Measurements from ENCODE around the gene RASSF5. TPM values are rescaled to one million over a fixed set of nuclear protein-coding genes. Genes with fewer than 3 reads are reported as not detected.
"Not testable (repeated sequence)": the region's sequence is repeated elsewhere in the genome, so short reads cannot be mapped to it uniquely, and the experiment has no call there.

RASSF5 gene
- total RNA-seq, 2 experiments from 2014 or later: 215 to 218 TPM

GRCh38 chr1:206612129-206612876, 105.0 kb downstream of the RASSF5 start, which contains the start of gene EIF2D:
EIF2D (minus strand) TSS chr1:206612465; CDS start chr1:206612342, 123 bp downstream.
- TF ChIP-seq CTCF (IDR thresholded peaks at IDR 0.05): peak; percentile 89

DNA sequence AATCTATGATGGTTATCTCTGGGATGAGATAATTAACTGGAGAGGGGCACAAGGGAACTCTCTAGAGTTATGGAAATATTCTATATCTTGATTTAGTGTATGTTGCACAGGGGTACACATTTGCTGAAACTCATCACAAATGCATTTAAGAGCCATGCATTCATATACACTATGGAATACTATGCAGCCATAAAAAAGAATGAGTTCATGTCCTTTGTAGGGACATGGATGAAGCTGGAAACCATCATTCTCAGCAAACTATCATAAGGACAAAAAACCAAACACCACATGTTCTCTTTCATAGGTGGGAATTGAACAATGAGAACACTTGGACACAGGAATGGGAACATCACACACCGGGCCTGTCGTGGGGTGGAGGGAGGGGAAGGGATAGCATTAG, 119.1 kb downstream of the RASSF5 start:
- H3K36me3 Mint-ChIP-seq (ENCODE audit: low read depth); POLR2A ChIA-PET; H3K9me3 Mint-ChIP-seq; H3K4me1 Mint-ChIP-seq (ENCODE audit: low read depth); H3K27me3 Mint-ChIP-seq; intact Hi-C loops (cut with micrococcal nuclease); H3K27ac Mint-ChIP-seq; ATAC-seq; DNase-seq; H3K4me3 Mint-ChIP-seq: not testable (repeated sequence)
- CTCF ChIA-PET: interaction anchor here (1.2 to 7.2 kb wide), 4 partner anchors 9 to 184 kb away, joined by 3 to 193 read pairs (median 10); partner anchors contain the start of genes DYRK3 and EIF2D

More at GRCh38 chr1:206612129-206612876, 105.0 kb downstream of the RASSF5 start, which contains the start of gene EIF2D:
- H3K9me3 Mint-ChIP-seq: no peaks in the 10 kb centered on the region
- POLR2A ChIA-PET: interaction anchor here (0.6 to 2.4 kb wide), 11 partner anchors 8 to 54 kb away, joined by 3 to 12 read pairs (median 3); no protein-coding TSS in a partner anchor
- intact Hi-C loops (cut with micrococcal nuclease): no loop called here
- CTCF ChIA-PET: interaction anchor here (0.7 to 7.1 kb wide), 29 partner anchors 9 to 162 kb away, joined by 3 to 66 read pairs (median 5); partner anchors contain the start of genes DYRK3 and RASSF5
- H3K27me3 Mint-ChIP-seq: no peaks in the 10 kb centered on the region
- H3K4me1 Mint-ChIP-seq (ENCODE audit: low read depth): peaks cover 39% of the 10 kb centered on the region
- peak; percentile 96 for ATAC-seq
- peaks cover 37% of the 10 kb centered on the region for H3K36me3 Mint-ChIP-seq (ENCODE audit: low read depth)
- DNase-seq: peak; percentile 95
- H3K4me3 Mint-ChIP-seq: peak within 1 kb of the TSS; percentile 91
- peak within 1 kb of the TSS; percentile 92 for H3K27ac Mint-ChIP-seq

DNA sequence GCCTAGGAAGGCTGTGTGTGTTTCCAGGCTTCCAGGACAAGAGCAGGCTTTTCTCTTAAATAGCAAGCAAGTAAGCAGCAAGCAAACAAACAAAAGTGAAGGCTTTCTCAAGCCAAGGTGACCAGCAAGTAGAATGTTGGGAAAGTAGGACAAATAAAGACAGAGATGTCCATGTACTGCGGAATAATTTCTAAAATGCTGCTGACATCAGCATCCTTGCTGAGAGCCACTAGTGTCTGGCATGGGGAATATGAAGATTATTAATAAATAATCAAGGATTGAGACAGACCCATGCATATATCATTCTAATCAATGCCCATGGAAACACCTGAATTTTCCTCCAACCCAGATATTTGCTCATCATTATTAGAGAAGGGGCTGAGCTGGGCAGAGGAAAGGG, 121.6 kb downstream of the RASSF5 start:
- Mint-ChIP-seq H3K36me3 (ENCODE audit: low read depth) (no peaks in the 10 kb centered on the region), H3K27me3 (peaks cover 24% of the 10 kb centered on the region), H3K9me3 (no peaks in the 10 kb centered on the region), H3K4me1 (ENCODE audit: low read depth) (no peaks in the 10 kb centered on the region), H3K27ac (no peak overlapping the region), H3K4me3 (no peak overlapping the region)
- no peak for DNase-seq
- intact Hi-C loops (cut with micrococcal nuclease): no loop called here
- POLR2A ChIA-PET: no interaction called here
- no peak for TF ChIP-seq CTCF (IDR thresholded peaks at IDR 0.05)
- ATAC-seq: no peak
- CTCF ChIA-PET: interaction anchor here (1.1 to 7.2 kb wide), 9 partner anchors 8 to 354 kb away, joined by 3 to 193 read pairs (median 7); partner anchors contain the start of gene EIF2D

- peaks cover 13% of the 10 kb centered on the region for H3K4me1 Mint-ChIP-seq (ENCODE audit: low read depth)
- intact Hi-C loops (cut with micrococcal nuclease): no loop called here
- ChIA-PET CTCF (interaction anchor here (0.7 to 7.2 kb wide), 42 partner anchors 9 to 351 kb away, joined by 3 to 193 read pairs (median 4); partner anchors contain the start of genes EIF2D and RASSF5), POLR2A (interaction anchor here (1.3 kb wide), 1 partner anchor 32 kb away, joined by 3 read pairs; no protein-coding TSS in a partner anchor)
- no peak overlapping the region for H3K4me3 Mint-ChIP-seq
- DNase-seq: peak; percentile 67
- H3K27ac Mint-ChIP-seq: no peak overlapping the region
- ATAC-seq: no peak
- no peaks in the 10 kb centered on the region for H3K9me3 Mint-ChIP-seq
- H3K27me3 Mint-ChIP-seq: peaks cover 25% of the 10 kb centered on the region
- no peaks in the 10 kb centered on the region for H3K36me3 Mint-ChIP-seq (ENCODE audit: low read depth)
- peak; percentile 60 for TF ChIP-seq CTCF (IDR thresholded peaks at IDR 0.05)
Measured at GRCh38 chr1:206631085-206631509, 123.8 kb downstream of the RASSF5 start.

DNA sequence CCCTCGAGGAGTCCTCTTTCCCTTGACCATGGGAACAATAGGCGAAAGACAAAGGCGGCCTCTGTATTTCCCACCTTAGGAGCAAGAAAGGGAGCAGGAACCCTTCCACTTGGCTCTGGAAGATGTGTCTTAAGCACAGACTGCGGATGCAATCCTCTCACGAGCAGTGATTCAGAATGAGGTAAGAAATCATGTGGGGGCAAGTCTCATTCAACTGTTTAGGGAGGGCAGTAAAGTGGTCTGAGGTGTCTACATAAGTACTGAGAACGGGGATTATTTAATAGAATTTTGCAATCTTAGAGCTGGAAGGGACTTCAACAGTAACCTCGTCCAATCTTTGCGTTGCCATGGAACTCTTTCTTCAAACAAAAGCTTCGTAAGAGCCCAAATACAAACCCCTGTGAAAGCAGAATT, 126.4 kb downstream of the RASSF5 start:
- ChIA-PET POLR2A (interaction anchor here (0.7 to 1.4 kb wide), 5 partner anchors 22 to 352 kb away, joined by 3 to 4 read pairs (median 3); no protein-coding TSS in a partner anchor), CTCF (interaction anchor here (0.7 to 9.2 kb wide), 21 partner anchors 12 to 349 kb away, joined by 3 to 340 read pairs (median 5); partner anchors contain the start of gene EIF2D)
- Mint-ChIP-seq H3K9me3 (no peaks in the 10 kb centered on the region), H3K4me1 (ENCODE audit: low read depth) (peaks cover 25% of the 10 kb centered on the region), H3K27ac (no peak overlapping the region), H3K4me3 (no peak overlapping the region), H3K27me3 (peaks cover 29% of the 10 kb centered on the region), H3K36me3 (ENCODE audit: low read depth) (no peaks in the 10 kb centered on the region)
- no peak for ATAC-seq
- intact Hi-C loops (cut with micrococcal nuclease): loop anchor here (1.0 kb wide), 1 partner anchor 31 kb away; no protein-coding TSS in a partner anchor
- no peak for TF ChIP-seq CTCF (IDR thresholded peaks at IDR 0.05)
- DNase-seq: no peak

All from activated CD8-positive, alpha-beta T cell treated with anti-CD3 and anti-CD28 coated beads for 36 hours (primary cell).